SK-MEL-5 (cell line): ENCODE results near the gene XCR1. TPM values are rescaled to one million over a fixed set of nuclear protein-coding genes. Genes with fewer than 3 reads are reported as not detected.

ENCODE experiments used
- DNase-seq: peaks from one replicate; pipeline ENCODE4 v3.0.0-alpha.2; 2016; ENCODE audit warnings: low read depth, low spot score
- in situ Hi-C: cut with HindIII; loops from 2 replicates; pipeline ENCODE4 v1.10.0; 2016; ENCODE audit warnings: low sequenced_read_pairs, high pct_unique_total_duplicates, low pct_unique_long_range_greater_than_20kb
- total RNA-seq: library from RNA; depleted of rRNA; stranded (reverse); fragments of >200 nt; shearing (Covaris generic); gene quantifications from 2 replicates; pipeline ENCODE4 v1.2.3, GENCODE V29; 2014

The XCR1 gene
- total RNA-seq, 1 experiment from 2014 or later: not detected

DNA sequence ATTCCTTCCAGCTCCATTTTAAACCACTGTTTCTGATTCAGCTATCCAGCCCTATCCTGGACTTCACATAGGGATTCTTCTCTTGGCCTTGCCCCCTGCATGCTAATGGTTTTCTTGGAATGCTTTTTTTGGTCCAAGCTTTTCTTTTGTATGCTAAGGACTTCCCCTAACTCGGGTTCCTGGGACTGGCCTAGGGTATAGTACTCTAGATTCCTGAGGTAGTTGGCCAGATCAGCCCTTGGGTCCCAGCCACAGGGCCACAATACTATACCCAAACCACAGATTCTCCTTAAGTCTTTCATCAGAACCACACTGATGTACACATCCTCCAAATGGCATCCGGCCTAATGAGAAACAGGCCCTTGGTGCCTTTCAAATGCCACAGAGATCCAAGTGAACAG is 34.5 kb downstream of the XCR1 start:
- no peak for DNase-seq
- in situ Hi-C loops: no loop called here

GRCh38 chr3:45992133-45992729 is 35.1 kb downstream of the XCR1 start:
- in situ Hi-C loops: no loop called here
- no peak for DNase-seq

GRCh38 chr3:45991341-45991740 is 35.9 kb downstream of the XCR1 start:
- DNase-seq: no peak
- in situ Hi-C loops: no loop called here

- in situ Hi-C loops: no loop called here
- DNase-seq: no peak
These were observed 37.1 kb downstream of the XCR1 start for GRCh38 chr3:45990181-45990580.

DNA sequence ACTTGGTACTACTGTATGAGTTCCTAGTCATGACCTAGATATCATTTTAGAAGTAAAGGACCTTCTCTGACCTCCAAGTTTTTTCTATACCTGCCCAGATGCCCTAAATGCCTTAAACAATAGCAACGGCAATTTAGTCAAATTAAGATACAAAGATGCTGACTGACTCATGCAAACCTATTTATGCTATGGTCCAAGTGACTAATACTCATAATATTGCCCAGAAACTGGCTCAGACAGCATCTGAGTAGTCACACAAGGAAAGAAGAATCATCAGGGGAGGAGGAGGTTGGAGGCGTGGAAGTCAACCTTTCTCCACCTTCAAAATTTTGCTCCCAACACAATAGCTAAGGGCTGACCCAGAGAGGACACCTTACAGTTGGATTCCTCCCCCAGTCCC is 38.5 kb downstream of the XCR1 start:
- no peak for DNase-seq
- in situ Hi-C loops: no loop called here

GRCh38 chr3:45988362-45988761 is 38.9 kb downstream of the XCR1 start:
- no peak for DNase-seq
- in situ Hi-C loops: no loop called here

- in situ Hi-C loops: no loop called here
- DNase-seq: no peak
These were observed 39.7 kb downstream of the XCR1 start for GRCh38 chr3:45987368-45988291.

- DNase-seq: no peak
- in situ Hi-C loops: no loop called here
These were observed 40.8 kb downstream of the XCR1 start for GRCh38 chr3:45986303-45986982.

DNA sequence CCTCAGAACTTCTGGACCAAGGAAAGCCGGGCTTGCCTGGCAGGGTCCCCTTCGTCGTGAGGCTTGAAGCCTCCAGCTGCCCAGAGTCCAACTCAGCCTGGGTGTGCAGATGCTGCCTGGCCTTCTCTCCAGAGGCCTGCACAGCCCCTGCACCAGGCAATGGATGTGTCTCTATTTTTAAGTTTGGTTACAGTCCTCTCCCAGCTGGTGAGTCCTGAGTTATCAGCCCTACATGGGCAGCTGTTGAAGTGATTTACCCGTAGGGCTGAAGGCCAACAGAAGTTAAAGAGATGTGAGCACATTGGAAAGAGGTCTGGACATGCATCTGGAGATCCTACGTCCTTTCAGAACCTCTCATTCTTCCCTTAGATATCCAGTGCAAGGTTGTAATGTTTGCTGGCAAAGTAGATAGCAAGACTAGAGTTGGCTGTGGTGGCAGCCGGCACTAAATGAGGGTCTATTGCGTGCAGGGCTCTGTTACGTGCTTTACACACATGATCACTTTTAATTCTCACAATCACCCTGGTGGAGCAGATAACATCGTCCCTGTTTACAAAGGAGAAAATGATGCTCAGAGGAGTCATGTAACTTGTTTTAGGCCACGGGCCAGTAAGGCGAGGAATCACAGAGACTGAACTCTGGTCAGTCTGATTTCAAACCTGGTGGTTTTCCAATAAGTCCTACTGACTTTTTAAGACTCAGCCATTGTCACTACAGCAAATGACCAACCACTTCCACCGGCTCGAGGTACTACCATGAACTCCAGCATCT is 41.6 kb downstream of the XCR1 start:
- DNase-seq: no peak
- in situ Hi-C loops: no loop called here

- in situ Hi-C loops: no loop called here
- no peak for DNase-seq
These were observed 42.7 kb downstream of the XCR1 start for GRCh38 chr3:45984331-45985312.

DNA sequence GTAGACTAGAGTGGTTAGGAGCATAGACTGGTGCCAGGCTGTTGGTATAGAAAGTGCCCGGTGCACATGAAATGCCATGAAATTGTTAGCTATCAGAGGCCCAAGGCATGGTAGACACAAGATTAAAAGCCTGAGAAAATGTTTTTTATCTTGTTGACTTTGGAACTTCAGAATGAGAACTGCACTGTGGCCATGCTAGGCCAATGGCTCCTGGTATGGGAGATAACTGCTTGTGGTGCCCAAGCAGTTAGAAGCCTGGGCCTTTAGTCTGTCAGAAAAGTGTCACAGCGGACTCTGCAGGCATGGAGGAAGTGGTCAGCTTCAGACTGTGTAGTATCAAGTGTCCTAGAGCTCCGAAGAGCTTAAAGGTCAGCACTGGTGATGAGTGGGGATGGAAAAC is 43.5 kb downstream of the XCR1 start:
- in situ Hi-C loops: no loop called here
- no peak for DNase-seq

DNA sequence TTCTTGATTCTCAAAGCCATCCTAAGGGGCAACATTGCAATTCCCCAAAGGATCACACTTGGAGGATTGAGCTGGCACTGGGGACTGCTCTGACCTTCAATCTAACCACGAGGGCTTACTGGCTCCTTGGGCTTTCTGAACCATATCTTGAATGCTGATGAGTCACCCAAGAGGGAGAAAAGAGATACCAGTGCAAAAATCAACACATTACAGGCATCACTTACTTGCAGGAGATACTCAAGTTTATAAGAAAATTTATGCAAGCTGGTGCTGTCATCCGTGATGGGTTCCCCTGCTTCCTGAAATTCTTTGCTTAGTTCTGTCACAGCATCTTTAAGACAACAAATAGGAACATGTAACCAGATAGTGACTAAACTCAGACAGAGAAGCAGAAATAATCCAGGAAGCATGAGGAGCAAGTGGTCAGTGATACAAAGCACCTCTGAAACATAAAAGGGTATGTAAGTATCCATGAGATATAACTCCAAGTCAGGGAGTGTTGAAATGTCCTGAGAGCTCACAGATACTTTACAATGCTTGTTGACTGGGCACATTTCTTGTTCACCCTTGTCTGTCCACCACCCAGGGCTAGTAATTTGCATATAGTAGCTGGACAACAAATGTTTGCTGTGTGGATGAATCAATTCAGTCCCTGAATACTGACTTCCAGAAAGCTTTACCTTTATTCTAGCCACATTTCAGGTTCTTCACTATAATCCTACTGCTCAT is 45.8 kb downstream of the XCR1 start:
- in situ Hi-C loops: no loop called here
- no peak for DNase-seq

- no peak for DNase-seq
- in situ Hi-C loops: no loop called here
These were observed 46.5 kb downstream of the XCR1 start for GRCh38 chr3:45980819-45981218.

- in situ Hi-C loops: no loop called here
These were observed 47.0 kb downstream of the XCR1 start for GRCh38 chr3:45980229-45980813.

GRCh38 chr3:45979378-45979777 is 47.9 kb downstream of the XCR1 start:
- DNase-seq: no peak
- in situ Hi-C loops: no loop called here

More at GRCh38 chr3:45980229-45980813, 47.0 kb downstream of the XCR1 start:
- DNase-seq: no peak
